Measurements from ENCODE around the gene ZCCHC24. TPM values are rescaled to one million over a fixed set of nuclear protein-coding genes. Genes with fewer than 3 reads are reported as not detected.

Gene ZCCHC24
- total RNA-seq, 1 donor from 2014 or later = 5.9 TPM

DNA sequence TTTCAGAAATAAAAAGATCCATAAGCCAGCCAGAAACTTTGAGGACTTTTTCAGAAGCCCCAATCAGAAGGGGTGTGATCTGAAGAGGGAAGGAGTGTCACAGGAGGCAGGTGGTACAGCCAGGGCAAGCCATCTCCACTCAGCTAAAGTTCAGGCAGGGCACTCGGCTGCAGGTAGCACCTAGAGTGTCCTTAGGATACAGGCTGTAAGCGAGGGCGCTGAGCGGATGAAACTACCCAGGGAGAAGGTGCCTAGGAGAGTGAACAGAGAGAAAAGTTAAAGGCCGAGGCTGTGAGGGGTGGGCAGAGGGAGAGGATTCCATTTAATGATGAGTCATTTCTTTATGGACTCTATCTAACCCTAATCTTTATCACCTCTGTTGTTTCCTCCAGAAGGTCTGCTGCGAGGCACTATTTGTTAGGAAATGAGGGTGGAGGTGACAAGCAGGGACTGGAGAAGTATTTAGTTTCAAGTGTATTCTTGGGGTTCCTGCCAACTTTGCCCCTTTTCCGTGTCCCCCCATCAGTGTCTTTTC, 29.8 kb upstream of the ZCCHC24 start:
- H2AFZ ChIP-seq (replicated peaks) = no peak overlapping the region
- Mint-ChIP-seq H3K27me3 (ENCODE audit: insufficient read depth, low read depth) (peaks cover 8% of the 10 kb centered on the region), H3K27ac (no peak overlapping the region), H3K36me3 (no peaks in the 10 kb centered on the region), H3K9me3 (no peaks in the 10 kb centered on the region), H3K4me1 (peaks cover 12% of the 10 kb centered on the region), H3K4me3 (no peak overlapping the region)
- DNase-seq (ENCODE audit: low spot score) = no peak
- H3F3A ChIP-seq (ENCODE audit: low read depth) = no peaks in the 10 kb centered on the region
- TF ChIP-seq EZH2 (IDR thresholded peaks at IDR 0.05) (no peak), CTCF (IDR thresholded peaks at IDR 0.05) (no peak), EZH2phosphoT487 (IDR thresholded peaks at IDR 0.05) (no peak)
- no peak overlapping the region for H3K4me3 ChIP-seq
- H3K9me3 ChIP-seq (ENCODE audit: low read depth) = no peaks in the 10 kb centered on the region
- no peak overlapping the region for H3K4me2 ChIP-seq
- peaks cover 8% of the 10 kb centered on the region for H3K27me3 ChIP-seq
- no peaks in the 10 kb centered on the region for H4K20me1 ChIP-seq (ENCODE audit: low read depth)
- H3K36me3 ChIP-seq = no peaks in the 10 kb centered on the region
- H3K79me2 ChIP-seq (ENCODE audit: low read depth) = no peaks in the 10 kb centered on the region
- no peaks in the 10 kb centered on the region for H3K4me1 ChIP-seq
- H3K27ac ChIP-seq = no peak overlapping the region
- H3K9ac ChIP-seq = no peak overlapping the region

GRCh38 chr10:79473496-79474095, 28.2 kb upstream of the ZCCHC24 start:
- no peak for DNase-seq (ENCODE audit: low spot score)
- H3K4me3 ChIP-seq = no peak overlapping the region
- no peak overlapping the region for H3K4me3 Mint-ChIP-seq
- no peaks in the 10 kb centered on the region for H3K79me2 ChIP-seq (ENCODE audit: low read depth)
- no peak overlapping the region for H3K4me2 ChIP-seq
- peaks cover 12% of the 10 kb centered on the region for H3K4me1 Mint-ChIP-seq
- H3K9ac ChIP-seq = no peak overlapping the region
- no peaks in the 10 kb centered on the region for H4K20me1 ChIP-seq (ENCODE audit: low read depth)
- H3K27ac ChIP-seq = no peak overlapping the region
- TF ChIP-seq CTCF (IDR thresholded peaks at IDR 0.05) = no peak
- no peak for TF ChIP-seq EZH2phosphoT487 (IDR thresholded peaks at IDR 0.05)
- no peak for TF ChIP-seq EZH2 (IDR thresholded peaks at IDR 0.05)
- H3K27me3 Mint-ChIP-seq (ENCODE audit: insufficient read depth, low read depth) = peaks cover 3% of the 10 kb centered on the region
- H3K4me1 ChIP-seq = no peaks in the 10 kb centered on the region
- H3K27me3 ChIP-seq = peaks cover 8% of the 10 kb centered on the region
- no peaks in the 10 kb centered on the region for H3K36me3 ChIP-seq
- no peak overlapping the region for H2AFZ ChIP-seq (replicated peaks)
- no peaks in the 10 kb centered on the region for H3F3A ChIP-seq (ENCODE audit: low read depth)
- no peaks in the 10 kb centered on the region for H3K9me3 ChIP-seq (ENCODE audit: low read depth)
- H3K36me3 Mint-ChIP-seq = no peaks in the 10 kb centered on the region
- H3K27ac Mint-ChIP-seq = no peak overlapping the region
- no peaks in the 10 kb centered on the region for H3K9me3 Mint-ChIP-seq

GRCh38 chr10:79472951-79473350, 27.5 kb upstream of the ZCCHC24 start:
- Histone ChIP-seq H3K9me3 (ENCODE audit: low read depth) (no peaks in the 10 kb centered on the region), H4K20me1 (ENCODE audit: low read depth) (no peaks in the 10 kb centered on the region), H3K27ac (no peak overlapping the region), H3K4me3 (no peak overlapping the region), H2AFZ (replicated peaks) (no peak overlapping the region), H3K4me2 (no peak overlapping the region), H3F3A (ENCODE audit: low read depth) (no peaks in the 10 kb centered on the region), H3K79me2 (ENCODE audit: low read depth) (no peaks in the 10 kb centered on the region), H3K36me3 (no peaks in the 10 kb centered on the region), H3K4me1 (no peaks in the 10 kb centered on the region), H3K9ac (no peak overlapping the region), H3K27me3 (peaks cover 8% of the 10 kb centered on the region)
- Mint-ChIP-seq H3K9me3 (no peaks in the 10 kb centered on the region), H3K27ac (no peak overlapping the region), H3K36me3 (no peaks in the 10 kb centered on the region), H3K27me3 (ENCODE audit: insufficient read depth, low read depth) (peaks cover 3% of the 10 kb centered on the region), H3K4me1 (peaks cover 12% of the 10 kb centered on the region), H3K4me3 (no peak overlapping the region)
- TF ChIP-seq EZH2phosphoT487 (IDR thresholded peaks at IDR 0.05) = no peak
- TF ChIP-seq CTCF (IDR thresholded peaks at IDR 0.05) = no peak
- no peak for TF ChIP-seq EZH2 (IDR thresholded peaks at IDR 0.05)
- DNase-seq (ENCODE audit: low spot score) = no peak
